AG10803 (cell line): ENCODE measurements around the gene FOXJ3.
A peak's percentile ranks its signal among the peaks of the same experiment; 100 is the strongest.

ENCODE experiments used
- DNase-seq: peaks from one replicate; pipeline ENCODE4 v3.0.0; 2010; ENCODE audit warnings: low read depth
- H3K4me3 ChIP-seq: 2 replicates; pipeline ENCODE4 v1.5.1; 2011; ENCODE audit warnings: mild to moderate bottlenecking, low read length, control low read depth
- TF ChIP-seq, protein P1 (sequence below): conservative IDR thresholded peaks from 2 replicates; pipeline ENCODE4 v1.5.1; 2011; ENCODE audit warnings: mild to moderate bottlenecking, low read length, control low read depth, inconsistent platforms

Gene FOXJ3

DNA sequence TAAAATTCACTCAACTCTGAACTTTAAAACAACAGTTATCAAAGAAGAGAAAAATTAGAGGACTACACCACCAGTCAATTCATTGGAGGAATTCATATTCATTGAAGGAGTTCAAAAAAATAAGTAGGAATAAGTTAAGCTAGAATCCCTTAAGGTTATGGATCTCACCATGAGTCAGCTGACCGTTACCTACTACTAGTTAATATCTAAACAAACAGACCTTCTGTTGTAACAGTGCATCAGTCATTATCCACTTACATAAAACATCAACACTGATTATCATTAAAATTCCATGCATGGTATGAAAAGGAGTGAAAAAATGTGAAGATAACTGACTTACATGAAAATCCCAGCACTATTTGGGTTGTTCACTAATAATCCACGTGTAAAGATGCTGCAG lies 44.9 kb downstream of the FOXJ3 start:
- TF ChIP-seq, protein P1, sequence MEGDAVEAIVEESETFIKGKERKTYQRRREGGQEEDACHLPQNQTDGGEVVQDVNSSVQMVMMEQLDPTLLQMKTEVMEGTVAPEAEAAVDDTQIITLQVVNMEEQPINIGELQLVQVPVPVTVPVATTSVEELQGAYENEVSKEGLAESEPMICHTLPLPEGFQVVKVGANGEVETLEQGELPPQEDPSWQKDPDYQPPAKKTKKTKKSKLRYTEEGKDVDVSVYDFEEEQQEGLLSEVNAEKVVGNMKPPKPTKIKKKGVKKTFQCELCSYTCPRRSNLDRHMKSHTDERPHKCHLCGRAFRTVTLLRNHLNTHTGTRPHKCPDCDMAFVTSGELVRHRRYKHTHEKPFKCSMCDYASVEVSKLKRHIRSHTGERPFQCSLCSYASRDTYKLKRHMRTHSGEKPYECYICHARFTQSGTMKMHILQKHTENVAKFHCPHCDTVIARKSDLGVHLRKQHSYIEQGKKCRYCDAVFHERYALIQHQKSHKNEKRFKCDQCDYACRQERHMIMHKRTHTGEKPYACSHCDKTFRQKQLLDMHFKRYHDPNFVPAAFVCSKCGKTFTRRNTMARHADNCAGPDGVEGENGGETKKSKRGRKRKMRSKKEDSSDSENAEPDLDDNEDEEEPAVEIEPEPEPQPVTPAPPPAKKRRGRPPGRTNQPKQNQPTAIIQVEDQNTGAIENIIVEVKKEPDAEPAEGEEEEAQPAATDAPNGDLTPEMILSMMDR: no peak
- no peak for DNase-seq
- H3K4me3 ChIP-seq: no peak overlapping the region

DNA sequence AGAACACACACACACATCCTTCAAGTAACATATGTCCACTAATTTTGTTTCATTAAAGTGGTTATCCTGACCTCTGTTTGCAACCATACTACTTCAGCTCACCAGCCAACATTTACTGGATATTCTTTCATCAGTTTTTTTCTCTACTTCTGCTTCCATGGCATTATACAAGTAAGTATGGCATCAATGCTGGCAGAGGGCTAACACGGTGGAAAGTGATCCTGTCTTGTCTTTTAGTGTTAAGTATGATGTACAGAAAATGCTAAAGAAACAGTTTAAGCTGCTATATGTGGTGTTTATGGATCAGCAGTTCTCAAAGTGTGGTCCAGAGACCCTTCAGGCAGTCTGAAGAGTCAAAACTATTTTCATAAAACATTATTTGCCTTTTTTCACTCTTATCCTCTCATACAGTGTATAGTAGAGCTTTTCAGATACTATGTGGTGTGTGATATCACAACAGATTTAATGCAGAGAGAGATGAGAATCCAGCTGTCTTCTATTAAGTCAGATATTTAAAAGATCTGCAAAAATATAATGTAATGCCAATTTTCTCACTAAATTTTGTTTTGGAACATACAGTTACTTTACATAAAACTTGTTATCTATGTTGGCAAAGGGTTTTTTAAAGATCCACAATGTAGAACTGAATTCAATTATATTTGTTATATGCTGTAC lies 46.6 kb downstream of the FOXJ3 start:
- TF ChIP-seq, protein P1: no peak
- DNase-seq: no peak
- no peak overlapping the region for H3K4me3 ChIP-seq

DNA sequence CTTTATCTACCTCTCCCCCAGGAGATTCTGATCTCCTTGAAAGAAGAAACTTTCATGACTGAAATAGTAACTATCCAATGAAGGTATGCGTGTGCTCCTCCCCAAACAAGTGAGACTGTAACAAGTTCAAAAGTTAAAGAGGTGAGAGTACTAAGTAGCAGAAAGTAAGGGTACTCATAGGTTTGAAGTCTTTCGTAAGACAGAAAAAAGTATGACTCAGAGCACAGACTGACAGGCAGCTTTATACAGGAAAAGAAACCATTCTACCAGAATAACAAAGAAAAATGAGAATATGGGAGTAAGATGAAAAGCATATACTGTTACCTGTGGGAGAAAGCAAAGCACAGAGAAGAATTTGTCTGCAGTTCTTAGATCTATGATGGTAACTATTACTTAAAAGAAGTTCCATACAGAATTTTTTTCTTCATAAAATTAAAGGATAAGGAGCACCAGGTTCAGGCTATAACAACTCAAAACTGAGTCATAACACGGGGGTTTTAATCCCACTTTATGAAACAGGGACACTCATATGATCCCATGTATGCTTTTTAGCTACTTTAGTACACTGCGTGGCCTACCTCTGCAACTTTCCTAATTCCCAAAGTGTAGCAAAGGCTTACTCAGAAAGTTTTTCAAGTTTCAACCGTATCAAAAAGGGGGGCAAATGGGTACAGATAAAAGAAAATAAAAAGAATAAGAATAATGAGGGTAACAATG lies 52.0 kb downstream of the FOXJ3 start:
- TF ChIP-seq, protein P1: no peak
- no peak overlapping the region for H3K4me3 ChIP-seq
- DNase-seq: no peak

DNA sequence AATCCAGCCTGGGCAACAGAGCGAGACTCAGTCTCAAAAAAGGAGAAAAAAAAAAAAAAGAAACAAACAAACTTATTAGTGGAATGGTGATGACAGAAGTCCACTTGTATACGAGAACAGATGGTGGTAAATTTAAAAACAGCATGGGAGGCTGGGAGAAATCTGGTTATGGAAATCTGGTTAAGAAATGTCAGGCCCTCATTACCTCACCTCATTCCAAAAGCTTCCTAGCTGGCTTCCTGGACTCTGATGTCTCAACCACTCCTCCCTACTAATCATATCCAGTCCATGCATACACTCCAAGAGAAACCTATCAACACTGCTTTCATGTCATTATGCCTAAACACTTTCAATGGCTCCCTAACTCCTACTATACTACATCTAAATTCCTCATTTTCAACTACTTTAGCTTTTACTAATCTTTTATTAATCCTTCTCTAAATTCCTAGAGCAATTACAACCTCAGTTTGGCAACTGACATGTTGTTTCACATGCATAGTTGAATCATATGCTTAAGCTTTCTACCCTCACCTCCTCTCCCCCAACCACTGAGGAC lies 52.9 kb downstream of the FOXJ3 start:
- DNase-seq: peak; percentile 95
- TF ChIP-seq, protein P1: no peak
- no peak overlapping the region for H3K4me3 ChIP-seq

DNA sequence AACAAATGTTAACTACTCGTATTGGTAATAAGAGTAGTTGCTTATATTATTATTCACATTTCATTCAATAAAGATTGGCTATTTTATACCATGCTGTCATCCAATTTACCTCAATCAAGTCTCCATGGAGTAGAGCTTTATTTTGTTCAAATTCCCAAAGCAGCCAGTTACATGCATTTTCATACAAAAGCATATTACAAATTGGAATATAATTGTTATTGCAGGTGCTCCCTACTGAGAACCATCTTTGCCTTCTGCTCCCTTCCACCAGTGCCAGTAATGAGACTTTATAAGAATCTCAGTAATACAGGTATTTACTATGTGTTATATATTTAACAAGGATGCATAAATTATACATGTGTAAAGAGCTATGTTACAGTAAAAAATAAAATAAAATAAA lies 54.2 kb downstream of the FOXJ3 start:
- no peak for DNase-seq
- no peak overlapping the region for H3K4me3 ChIP-seq
- TF ChIP-seq, protein P1: no peak

DNA sequence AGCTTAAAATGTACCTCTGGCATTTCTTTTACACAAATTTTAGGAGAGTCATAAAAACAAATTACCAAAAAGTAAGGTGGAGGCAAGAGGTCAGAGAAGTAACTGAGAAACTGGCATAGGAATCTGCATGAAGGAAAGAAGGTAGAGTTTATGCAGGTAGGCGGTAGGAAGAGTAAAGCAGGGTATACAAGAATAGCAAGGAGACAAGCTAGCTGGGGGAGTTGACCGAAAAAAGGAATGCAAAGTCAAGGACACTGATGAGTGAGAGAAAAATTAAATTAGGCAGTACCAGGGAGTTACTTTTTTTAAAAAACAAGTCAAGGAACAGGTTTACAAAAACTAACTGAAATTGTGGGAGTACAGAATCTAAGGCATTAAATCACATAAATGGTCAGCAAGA lies 56.0 kb downstream of the FOXJ3 start:
- H3K4me3 ChIP-seq: no peak overlapping the region
- DNase-seq: no peak
- TF ChIP-seq, protein P1: no peak

DNA sequence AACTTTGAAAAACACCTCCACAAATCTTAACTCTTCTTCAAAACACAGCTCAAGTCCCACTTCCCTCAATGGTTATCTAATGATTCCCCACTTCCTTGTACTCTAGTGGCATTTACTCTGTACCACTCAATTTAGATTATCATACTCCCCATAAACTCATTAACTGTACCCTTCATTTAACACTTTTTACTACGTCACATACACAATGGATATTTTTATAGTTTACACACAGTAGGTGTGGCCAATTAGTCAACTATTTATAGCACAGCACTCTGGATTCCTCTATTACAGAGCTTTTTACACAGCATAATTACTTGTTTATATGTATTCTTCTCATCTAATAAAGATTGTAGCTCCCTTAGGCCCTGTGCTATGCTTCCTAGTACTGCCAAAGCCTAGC lies 62.1 kb downstream of the FOXJ3 start:
- no peak overlapping the region for H3K4me3 ChIP-seq
- TF ChIP-seq, protein P1: no peak
- DNase-seq: no peak
